Right atrium auricular region (tissue), 2 donors: Measurements from ENCODE around the gene BBS12. TPM values are rescaled to one million over a fixed set of nuclear protein-coding genes. Genes with fewer than 3 reads are reported as not detected.

Experiments
- DNase-seq: peaks from one replicate; pipeline ENCODE4 v3.0.0-alpha.2; 2019; ENCODE audit warnings: low spot score
- H3K27ac ChIP-seq, 2 donors: fragments of 200-600 bp; sonication (generic); 1 replicate in 1 of 2; 2 replicates in 1 of 2; pipeline ENCODE4 v1.5.1; 2016 to 2019
- H3K27me3 ChIP-seq, 2 donors: fragments of 200-600 bp; sonication (generic); one replicate each; pipeline versions ENCODE4 v1.5.1 to v1.6.0; 2017 to 2019
- H3K36me3 ChIP-seq: fragments of 200-600 bp; sonication (generic); one replicate; pipeline ENCODE4 v1.5.1; 2016
- H3K4me1 ChIP-seq, 2 donors: fragments of 200-600 bp; sonication (generic); one replicate each; pipeline versions ENCODE4 v1.5.1 to v1.6.0; 2017 to 2019
- H3K4me3 ChIP-seq, 2 donors: fragments of 200-600 bp; sonication (generic); 1 replicate in 1 of 2; 2 replicates in 1 of 2; pipeline ENCODE4 v1.5.1; 2017 to 2019; ENCODE audit warnings: mild to moderate bottlenecking in 1 of 2, moderate library complexity in 1 of 2
- H3K9me3 ChIP-seq, 2 donors: fragments of 200-600 bp; sonication (generic); one replicate each; pipeline ENCODE4 v1.5.1; 2019
- CTCF ChIP-seq, 2 donors: fragments of 200-600 bp; sonication (generic); IDR thresholded peaks; one replicate each; pipeline ENCODE4 v1.5.1; 2019; ENCODE audit warnings: antibody characterized with exemption in 2 of 2
- total RNA-seq, 2 donors: library from RNA; depleted of rRNA; stranded (reverse); fragments of >200 nt; gene quantifications; one replicate each; pipeline ENCODE4 v1.1.0, GENCODE V29; 2016

Gene BBS12
- total RNA-seq, 2 donors from 2014 or later: 5.9 to 10.2 TPM

- H3K27me3 ChIP-seq: no peaks in the 10 kb centered on the region
- DNase-seq: no peak
- H3K27ac ChIP-seq: no peak overlapping the region
- no peak overlapping the region for H3K4me3 ChIP-seq
- H3K4me1 ChIP-seq: peaks cover 0 to 28% of the 10 kb centered on the region in 2 donors
- H3K9me3 ChIP-seq: no peaks in the 10 kb centered on the region
- no peak for TF ChIP-seq CTCF (IDR thresholded peaks at IDR 0.05)
- peaks cover 5% of the 10 kb centered on the region for H3K36me3 ChIP-seq
Measured at GRCh38 chr4:122707497-122707896, 25.0 kb upstream of the BBS12 start.

GRCh38 chr4:122709236-122709635, 23.3 kb upstream of the BBS12 start:
- Histone ChIP-seq H3K36me3 (peaks cover 5% of the 10 kb centered on the region), H3K9me3 (no peaks in the 10 kb centered on the region), H3K27ac (no peak overlapping the region), H3K4me3 (no peak overlapping the region), H3K4me1 (peaks cover 0 to 28% of the 10 kb centered on the region in 2 donors), H3K27me3 (no peaks in the 10 kb centered on the region)
- no peak for TF ChIP-seq CTCF (IDR thresholded peaks at IDR 0.05)
- no peak for DNase-seq

- no peak for DNase-seq
- H3K36me3 ChIP-seq: peaks cover 5% of the 10 kb centered on the region
- H3K4me3 ChIP-seq: no peak overlapping the region
- H3K27ac ChIP-seq: no peak overlapping the region
- H3K9me3 ChIP-seq: no peaks in the 10 kb centered on the region
- H3K27me3 ChIP-seq: no peaks in the 10 kb centered on the region
- no peak for TF ChIP-seq CTCF (IDR thresholded peaks at IDR 0.05)
- H3K4me1 ChIP-seq: peaks cover 0 to 28% of the 10 kb centered on the region in 2 donors
Measured at GRCh38 chr4:122710434-122711308, 21.8 kb upstream of the BBS12 start.

GRCh38 chr4:122711919-122712318, 20.6 kb upstream of the BBS12 start:
- no peak for TF ChIP-seq CTCF (IDR thresholded peaks at IDR 0.05)
- no peak overlapping the region for H3K27ac ChIP-seq
- H3K9me3 ChIP-seq: no peaks in the 10 kb centered on the region
- H3K27me3 ChIP-seq: no peaks in the 10 kb centered on the region
- H3K4me3 ChIP-seq: no peak overlapping the region
- DNase-seq: no peak
- peaks cover 5% of the 10 kb centered on the region for H3K36me3 ChIP-seq
- H3K4me1 ChIP-seq: peaks cover 0 to 26% of the 10 kb centered on the region in 2 donors

- H3K4me3 ChIP-seq: no peak overlapping the region
- H3K36me3 ChIP-seq: no peaks in the 10 kb centered on the region
- DNase-seq: no peak
- H3K27ac ChIP-seq: no peak overlapping the region
- H3K4me1 ChIP-seq: peaks cover 0 to 26% of the 10 kb centered on the region in 2 donors
- no peaks in the 10 kb centered on the region for H3K9me3 ChIP-seq
- H3K27me3 ChIP-seq: no peaks in the 10 kb centered on the region
- TF ChIP-seq CTCF (IDR thresholded peaks at IDR 0.05): no peak
Measured at GRCh38 chr4:122712782-122713181, 19.7 kb upstream of the BBS12 start.
